Liver (tissue), 9 donors: ENCODE measurements around the gene HIPK1. TPM values are rescaled to one million over a fixed set of nuclear protein-coding genes. Genes with fewer than 3 reads are reported as not detected.

Experiments
- DNase-seq: peaks from one replicate; pipeline ENCODE4 v3.0.0-alpha.2; 2017; ENCODE audit warnings: low spot score
- H3K27ac ChIP-seq, 2 donors: one replicate each; pipeline ENCODE4 v1.7.0; 2013; ENCODE audit warnings: inconsistent platforms in 2 of 2, low read length in 2 of 2, control low read depth in 1 of 2, low read depth in 1 of 2, mild to moderate bottlenecking in 1 of 2
- H3K27me3 ChIP-seq, 4 donors: one replicate each; pipeline versions ENCODE4 v1.6.1 to v1.7.0; 2013; ENCODE audit warnings: low read length in 3 of 4, inconsistent platforms in 1 of 4, mild to moderate bottlenecking in 1 of 4, moderate library complexity in 1 of 4; ENCODE audit not compliant: control insufficient read depth in 4 of 4, insufficient read depth in 4 of 4
- H3K36me3 ChIP-seq, 4 donors: one replicate each; pipeline versions ENCODE4 v1.6.1 to v1.7.0; 2013; ENCODE audit warnings: low read length in 3 of 4, mild to moderate bottlenecking in 3 of 4, low read depth in 1 of 4, moderate library complexity in 1 of 4; ENCODE audit not compliant: control insufficient read depth in 4 of 4, insufficient read depth in 3 of 4
- H3K4me1 ChIP-seq, 4 donors: one replicate each; pipeline versions ENCODE4 v1.6.1 to v1.7.0; 2013; ENCODE audit warnings: low read length in 3 of 4, mild to moderate bottlenecking in 3 of 4, moderate library complexity in 1 of 4; ENCODE audit not compliant: control insufficient read depth in 4 of 4, insufficient read depth in 4 of 4
- H3K4me3 ChIP-seq, 3 donors: one replicate each; pipeline versions ENCODE4 v1.6.1 to v1.7.0; 2013; ENCODE audit warnings: low read length in 3 of 3, control low read depth in 1 of 3, low read depth in 1 of 3, mild to moderate bottlenecking in 1 of 3
- H3K9ac ChIP-seq, 2 donors: one replicate each; pipeline ENCODE4 v1.7.0; 2013; ENCODE audit warnings: low read length in 2 of 2, mild to moderate bottlenecking in 2 of 2, moderate library complexity in 2 of 2, control low read depth in 1 of 2, low read depth in 1 of 2
- H3K9me3 ChIP-seq, 4 donors: one replicate each; pipeline versions ENCODE4 v1.6.1 to v1.7.0; 2013; ENCODE audit warnings: low read length in 3 of 4; ENCODE audit not compliant: control insufficient read depth in 4 of 4
- ATF3 ChIP-seq: IDR thresholded peaks from 2 replicates; pipeline ENCODE4 v1.6.1; 2016; ENCODE audit warnings: antibody characterized with exemption
- CTCF ChIP-seq: fragments of 150-350 bp; IDR thresholded peaks from 2 replicates; pipeline ENCODE4 v1.5.1; 2017; ENCODE audit warnings: improper control_type of control experiment, low read depth, low read length; ENCODE audit not compliant: missing input control
- EGR1 ChIP-seq, 2 donors: IDR thresholded peaks; 2 replicates each; pipeline ENCODE4 v1.6.1; 2016 to 2018; ENCODE audit warnings: antibody characterized with exemption in 2 of 2, low read depth in 2 of 2
- FOXA1 ChIP-seq: IDR thresholded peaks from 2 replicates; pipeline ENCODE4 v1.6.1; 2016; ENCODE audit warnings: antibody characterized with exemption
- FOXA2 ChIP-seq: IDR thresholded peaks from 2 replicates; pipeline ENCODE4 v1.6.1; 2016; ENCODE audit warnings: antibody characterized with exemption
- GABPA ChIP-seq, 2 donors: IDR thresholded peaks in 1 of 2; conservative IDR thresholded peaks in 1 of 2; 2 replicates each; pipeline ENCODE4 v1.6.1; 2016; ENCODE audit warnings: antibody characterized with exemption in 2 of 2, mild to moderate bottlenecking in 1 of 2, moderate library complexity in 1 of 2
- HNF4A ChIP-seq, 2 donors: conservative IDR thresholded peaks; 2 replicates each; pipeline ENCODE4 v1.6.1; 2016; ENCODE audit warnings: antibody characterized with exemption in 2 of 2, mild to moderate bottlenecking in 2 of 2
- HNF4G ChIP-seq: IDR thresholded peaks from 2 replicates; pipeline ENCODE4 v1.6.1; 2016; ENCODE audit warnings: antibody characterized with exemption
- JUND ChIP-seq, 2 donors: IDR thresholded peaks; 2 replicates each; pipeline ENCODE4 v1.6.1; 2016; ENCODE audit warnings: antibody characterized with exemption in 2 of 2
- MAX ChIP-seq: IDR thresholded peaks from 2 replicates; pipeline ENCODE4 v1.6.1; 2016; ENCODE audit warnings: antibody characterized with exemption
- NR2F2 ChIP-seq: IDR thresholded peaks from 2 replicates; pipeline ENCODE4 v1.6.1; 2016; ENCODE audit warnings: antibody characterized with exemption
- RAD21 ChIP-seq, 2 donors: IDR thresholded peaks; 2 replicates each; pipeline ENCODE4 v1.6.1; 2016; ENCODE audit warnings: antibody characterized with exemption in 2 of 2, mild to moderate bottlenecking in 2 of 2
- REST ChIP-seq: IDR thresholded peaks from 2 replicates; pipeline ENCODE4 v1.6.1; 2016; ENCODE audit warnings: antibody characterized with exemption, mild to moderate bottlenecking
- RXRA ChIP-seq, 2 donors: IDR thresholded peaks; 2 replicates each; pipeline ENCODE4 v1.6.1; 2017 to 2018; ENCODE audit warnings: antibody characterized with exemption in 2 of 2, mild to moderate bottlenecking in 1 of 2
- SP1 ChIP-seq: IDR thresholded peaks from 2 replicates; pipeline ENCODE4 v1.6.1; 2018; ENCODE audit warnings: antibody characterized with exemption, mild to moderate bottlenecking
- YY1 ChIP-seq: IDR thresholded peaks from 2 replicates; pipeline ENCODE4 v1.6.1; 2016; ENCODE audit warnings: antibody characterized with exemption, mild to moderate bottlenecking
- ZBTB33 ChIP-seq: IDR thresholded peaks from 2 replicates; pipeline ENCODE4 v1.6.1; 2016; ENCODE audit warnings: antibody characterized with exemption
- WGBS: extraction: QIAGEN DNeasy Blood & Tissue Kit; methylation state at CpG from one replicate; pipeline ENCODE4 v1.1.7; 2013; 5-methylcytosine and 5-hydroxymethylcytosine counted together
- polyA plus RNA-seq, 2 donors: library from polyadenylated mRNA; stranded (reverse) in 1 of 2; unstranded in 1 of 2; fragments of 200-250 nt in 1 of 2; fragments of >200 nt in 1 of 2; fragmentation: Nextera tagmentation in 1 of 2; extraction: Ambion mirVana in 1 of 2; gene quantifications; one replicate each; pipeline versions ENCODE4 v1.2.1 to v1.2.3, GENCODE V29; 2013 to 2015
- total RNA-seq, 2 donors: library from RNA; depleted of rRNA; stranded (reverse); fragments of >200 nt; gene quantifications; one replicate each; pipeline ENCODE4 v1.2.3, GENCODE V29; 2014
- donor health status: healthy.
- donor health status: healthy.
- donor health status: healthy.
- donor health status: healthy.
- donor health status: healthy.

Gene HIPK1
- total and polyA plus RNA-seq, 4 donors: 8.7 to 50.2 (median 15.1) TPM

GRCh38 chr1:114022877-114023276 is 93.8 kb downstream of the HIPK1 start (continued):
- no peak for TF ChIP-seq ATF3
- TF ChIP-seq GABPA (IDR thresholded peaks at IDR 0.05 in 1 of 2, conservative IDR thresholded peaks at IDR 0.05 in 1 of 2): no peak
- no peak for TF ChIP-seq SP1
- TF ChIP-seq HNF4A (conservative IDR thresholded peaks at IDR 0.05): no peak
- TF ChIP-seq MAX: no peak
- TF ChIP-seq HNF4G: no peak
- no peak for TF ChIP-seq ZBTB33

- DNase-seq: no peak
- no peak overlapping the region for H3K4me3 ChIP-seq
- TF ChIP-seq GABPA (IDR thresholded peaks at IDR 0.05 in 1 of 2, conservative IDR thresholded peaks at IDR 0.05 in 1 of 2) (no peak), ZBTB33 (no peak), REST (no peak), RAD21 (IDR thresholded peaks at IDR 0.05) (no peak), FOXA1 (no peak), HNF4A (conservative IDR thresholded peaks at IDR 0.05) (no peak), MAX (no peak), CTCF (no peak), RXRA (IDR thresholded peaks at IDR 0.05) (no peak), NR2F2 (no peak), FOXA2 (no peak), JUND (IDR thresholded peaks at IDR 0.05) (no peak), YY1 (no peak), EGR1 (IDR thresholded peaks at IDR 0.05; ENCODE audit: low read depth in 2 of 2) (no peak), SP1 (no peak), HNF4G (no peak)
- WGBS: 89% methylated on average over 6 of the region's 6 CpGs
- H3K9ac ChIP-seq: no peak overlapping the region
- no peaks in the 10 kb centered on the region for H3K9me3 ChIP-seq
- H3K36me3 ChIP-seq: no peaks in the 10 kb centered on the region
- H3K27me3 ChIP-seq: no peaks in the 10 kb centered on the region
- H3K4me1 ChIP-seq: no peaks in the 10 kb centered on the region
- no peak overlapping the region for H3K27ac ChIP-seq
Observed at GRCh38 chr1:114023377-114023776, 94.3 kb downstream of the HIPK1 start.
